ENCODE data around the gene MARK2. TPM values are rescaled to one million over a fixed set of nuclear protein-coding genes. Genes with fewer than 3 reads are reported as not detected.

MARK2 gene
- total RNA-seq, 2 donors from 2014 or later = 20.2 to 25.5 TPM

DNA sequence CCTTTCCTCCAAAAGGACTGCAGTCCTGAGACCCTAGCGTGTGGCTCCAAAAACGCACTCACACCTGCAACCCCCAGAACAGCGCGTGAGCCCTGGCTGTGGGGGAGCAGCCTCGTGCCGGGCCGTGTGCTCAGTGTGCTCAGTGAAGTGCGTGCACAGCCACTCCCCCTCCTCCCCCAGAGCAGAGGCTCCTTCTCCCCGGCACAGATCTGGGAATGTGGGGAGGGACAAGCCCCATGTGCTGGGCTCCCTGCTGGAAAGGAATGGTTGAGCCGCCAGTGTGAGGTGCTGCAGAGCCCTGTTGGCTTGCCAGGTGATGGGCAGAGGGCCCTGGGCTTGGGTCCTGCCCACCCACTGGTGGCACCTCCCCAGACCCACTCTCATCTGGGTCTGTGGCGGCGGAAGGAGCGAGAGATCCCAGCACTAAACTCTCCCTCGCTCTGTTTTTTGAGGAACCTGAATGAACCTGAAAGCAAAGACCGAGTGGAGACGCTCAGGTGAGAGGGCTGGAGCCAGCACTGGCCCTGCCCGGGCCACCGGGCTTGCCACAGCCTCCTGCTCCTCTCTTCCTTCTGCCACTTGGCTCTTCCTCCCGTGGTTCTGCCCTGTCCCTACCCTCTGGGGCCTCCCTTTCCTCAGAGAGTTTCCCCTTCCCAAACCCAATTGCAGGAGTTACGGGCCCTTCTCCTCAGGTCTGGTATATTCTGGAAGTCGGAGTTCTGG lies 69.1 kb downstream of the MARK2 start:
- no peaks in the 10 kb centered on the region for H3K27me3 ChIP-seq (replicated peaks; ENCODE audit: insufficient read depth)
- ATAC-seq (ENCODE audit: insufficient number of reproducible peaks, low FRiP score, low read depth) (no peak), DNase-seq (ENCODE audit: low spot score) (no peak)
- no peak overlapping the region for H3K27ac ChIP-seq
- H3K4me3 ChIP-seq = no peak overlapping the region
- TF ChIP-seq, protein P1, sequence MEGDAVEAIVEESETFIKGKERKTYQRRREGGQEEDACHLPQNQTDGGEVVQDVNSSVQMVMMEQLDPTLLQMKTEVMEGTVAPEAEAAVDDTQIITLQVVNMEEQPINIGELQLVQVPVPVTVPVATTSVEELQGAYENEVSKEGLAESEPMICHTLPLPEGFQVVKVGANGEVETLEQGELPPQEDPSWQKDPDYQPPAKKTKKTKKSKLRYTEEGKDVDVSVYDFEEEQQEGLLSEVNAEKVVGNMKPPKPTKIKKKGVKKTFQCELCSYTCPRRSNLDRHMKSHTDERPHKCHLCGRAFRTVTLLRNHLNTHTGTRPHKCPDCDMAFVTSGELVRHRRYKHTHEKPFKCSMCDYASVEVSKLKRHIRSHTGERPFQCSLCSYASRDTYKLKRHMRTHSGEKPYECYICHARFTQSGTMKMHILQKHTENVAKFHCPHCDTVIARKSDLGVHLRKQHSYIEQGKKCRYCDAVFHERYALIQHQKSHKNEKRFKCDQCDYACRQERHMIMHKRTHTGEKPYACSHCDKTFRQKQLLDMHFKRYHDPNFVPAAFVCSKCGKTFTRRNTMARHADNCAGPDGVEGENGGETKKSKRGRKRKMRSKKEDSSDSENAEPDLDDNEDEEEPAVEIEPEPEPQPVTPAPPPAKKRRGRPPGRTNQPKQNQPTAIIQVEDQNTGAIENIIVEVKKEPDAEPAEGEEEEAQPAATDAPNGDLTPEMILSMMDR (IDR thresholded peaks at IDR 0.05) = no peak
- H3K36me3 ChIP-seq = peaks cover 42% of the 10 kb centered on the region
- H3K4me1 ChIP-seq (ENCODE audit: control insufficient read depth in 1 of 2, low read depth in 2 of 2) = peaks cover 18 to 44% of the 10 kb centered on the region in 2 donors
- no peaks in the 10 kb centered on the region for H3K9me3 ChIP-seq

- Histone ChIP-seq H3K36me3 (peaks cover 33% of the 10 kb centered on the region), H3K4me1 (ENCODE audit: control insufficient read depth in 1 of 2, low read depth in 2 of 2) (peaks cover 18 to 44% of the 10 kb centered on the region in 2 donors), H3K27ac (peak overlapping the region; percentile 31 to 57), H3K27me3 (replicated peaks; ENCODE audit: insufficient read depth) (no peaks in the 10 kb centered on the region), H3K9me3 (no peaks in the 10 kb centered on the region), H3K4me3 (no peak overlapping the region)
- DNase-seq (ENCODE audit: low spot score) (no peak), ATAC-seq (ENCODE audit: insufficient number of reproducible peaks, low FRiP score, low read depth) (no peak)
- TF ChIP-seq, protein P1 (IDR thresholded peaks at IDR 0.05) = no peak
Measured at GRCh38 chr11:63908631-63909401, 69.9 kb downstream of the MARK2 start.

- TF ChIP-seq, protein P1 (IDR thresholded peaks at IDR 0.05) = no peak
- peaks cover 18 to 44% of the 10 kb centered on the region in 2 donors for H3K4me1 ChIP-seq (ENCODE audit: control insufficient read depth in 1 of 2, low read depth in 2 of 2)
- no peak overlapping the region for H3K4me3 ChIP-seq
- ATAC-seq (ENCODE audit: insufficient number of reproducible peaks, low FRiP score, low read depth) = no peak
- peaks cover 23% of the 10 kb centered on the region for H3K36me3 ChIP-seq
- DNase-seq (ENCODE audit: low spot score) = no peak
- H3K9me3 ChIP-seq = no peaks in the 10 kb centered on the region
- no peaks in the 10 kb centered on the region for H3K27me3 ChIP-seq (replicated peaks; ENCODE audit: insufficient read depth)
- peak overlapping the region; percentile 31 to 57 for H3K27ac ChIP-seq
Measured at GRCh38 chr11:63909591-63910506, 70.9 kb downstream of the MARK2 start.

- ATAC-seq (ENCODE audit: insufficient number of reproducible peaks, low FRiP score, low read depth) (no peak), DNase-seq (ENCODE audit: low spot score) (no peak)
- Histone ChIP-seq H3K27me3 (replicated peaks; ENCODE audit: insufficient read depth) (no peaks in the 10 kb centered on the region), H3K4me1 (ENCODE audit: control insufficient read depth in 1 of 2, low read depth in 2 of 2) (peaks cover 15 to 43% of the 10 kb centered on the region in 2 donors), H3K27ac (peak overlapping the region; percentile 74 to 75), H3K9me3 (no peaks in the 10 kb centered on the region), H3K4me3 (no peak overlapping the region), H3K36me3 (peaks cover 17% of the 10 kb centered on the region)
- TF ChIP-seq, protein P1 (IDR thresholded peaks at IDR 0.05) = no peak
Measured at GRCh38 chr11:63910675-63911074, 71.8 kb downstream of the MARK2 start.
